Myocyte (in vitro differentiated cells): ENCODE results near the gene NEUROD4. TPM values are rescaled to one million over a fixed set of nuclear protein-coding genes. Genes with fewer than 3 reads are reported as not detected.

Experiments used
- DNase-seq: peaks from one replicate; pipeline ENCODE4 v3.0.0-alpha.2; 2012; ENCODE audit warnings: low read depth
- total RNA-seq: library from RNA; depleted of rRNA; stranded (reverse); fragments of >200 nt; gene quantifications from 2 replicates; pipeline ENCODE4 v1.2.3, GENCODE V29; 2014

Gene NEUROD4
- total RNA-seq, 1 donor from 2014 or later, result not detected

DNA sequence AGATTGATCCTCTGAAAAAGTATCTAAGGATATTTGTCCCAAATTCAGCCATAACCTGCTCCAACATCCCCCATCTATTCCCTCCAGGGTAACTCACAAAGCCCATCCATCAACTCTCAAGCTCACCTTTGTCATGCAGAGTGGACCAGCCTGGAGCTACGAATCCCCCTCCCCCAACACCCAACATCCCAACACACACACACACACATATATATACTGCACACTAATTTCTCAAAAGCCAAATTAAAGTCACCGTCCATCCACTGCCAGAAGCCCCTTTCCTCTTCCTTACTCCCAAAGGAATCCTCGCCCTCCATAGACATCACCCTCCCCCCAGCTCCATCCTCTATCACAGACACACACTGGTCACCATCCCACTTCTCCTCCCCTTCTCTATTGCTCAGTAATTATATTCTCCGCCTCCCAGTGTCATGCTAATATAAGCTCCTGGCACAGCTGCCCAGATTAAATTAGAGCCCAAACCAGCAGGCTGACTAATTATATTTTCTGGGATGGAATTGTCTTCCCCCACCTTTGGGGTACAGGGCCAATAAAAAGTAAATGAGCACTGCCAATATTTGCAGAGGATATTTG lies 21.7 kb upstream of the NEUROD4 start:
- no peak for DNase-seq

GRCh38 chr12:54998958-54999510 lies 20.7 kb upstream of the NEUROD4 start:
- no peak for DNase-seq

DNA sequence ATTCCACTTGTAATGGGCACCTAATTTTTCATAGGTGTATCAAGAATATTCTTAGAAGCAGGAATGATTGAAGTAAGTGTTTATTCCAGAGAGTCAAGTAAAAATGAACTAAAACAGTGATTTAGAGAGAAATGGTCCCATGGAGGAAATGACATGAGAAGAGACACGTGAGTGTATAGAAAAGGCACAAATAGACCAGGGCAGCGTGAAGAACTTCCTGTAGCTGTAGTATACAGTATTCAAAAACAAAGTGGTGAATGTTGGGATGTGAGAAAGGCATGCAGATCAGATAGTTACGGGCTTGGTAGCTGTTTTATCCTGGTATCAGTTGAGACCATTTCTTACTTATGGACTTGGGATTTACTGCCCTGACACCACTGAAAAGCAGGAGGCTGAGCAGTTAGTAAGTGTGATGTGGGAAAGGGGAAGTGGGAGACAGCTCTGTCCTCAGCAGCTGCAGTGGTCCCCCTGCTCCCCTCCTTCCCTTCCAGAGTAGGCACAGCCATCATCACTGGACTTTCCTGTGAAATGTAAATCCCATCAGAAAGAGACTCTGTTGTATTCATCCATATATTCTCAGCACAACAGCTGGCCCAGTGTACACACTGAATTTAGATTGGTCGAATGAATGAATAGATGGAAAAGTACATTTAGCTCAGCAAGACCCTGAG lies 18.4 kb upstream of the NEUROD4 start:
- no peak for DNase-seq

DNA sequence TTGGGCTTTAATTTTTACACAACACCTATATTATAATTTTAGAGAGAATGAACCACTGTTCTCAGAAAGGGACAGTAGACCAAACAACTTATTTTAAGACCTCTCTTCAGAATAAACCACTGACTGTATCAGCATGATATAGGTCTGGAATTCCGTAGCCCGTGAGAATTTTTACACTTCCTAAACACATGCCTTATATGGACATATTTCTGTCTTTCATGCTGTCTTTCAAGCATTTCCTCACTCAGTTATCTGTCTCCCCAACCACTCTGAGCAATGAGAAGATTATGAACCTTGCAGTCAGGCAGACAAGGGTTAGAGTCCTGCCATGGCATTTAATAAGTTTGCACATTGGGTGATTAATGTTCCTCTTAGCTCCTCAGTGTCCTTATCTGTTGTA lies 17.4 kb upstream of the NEUROD4 start:
- DNase-seq, result no peak

DNA sequence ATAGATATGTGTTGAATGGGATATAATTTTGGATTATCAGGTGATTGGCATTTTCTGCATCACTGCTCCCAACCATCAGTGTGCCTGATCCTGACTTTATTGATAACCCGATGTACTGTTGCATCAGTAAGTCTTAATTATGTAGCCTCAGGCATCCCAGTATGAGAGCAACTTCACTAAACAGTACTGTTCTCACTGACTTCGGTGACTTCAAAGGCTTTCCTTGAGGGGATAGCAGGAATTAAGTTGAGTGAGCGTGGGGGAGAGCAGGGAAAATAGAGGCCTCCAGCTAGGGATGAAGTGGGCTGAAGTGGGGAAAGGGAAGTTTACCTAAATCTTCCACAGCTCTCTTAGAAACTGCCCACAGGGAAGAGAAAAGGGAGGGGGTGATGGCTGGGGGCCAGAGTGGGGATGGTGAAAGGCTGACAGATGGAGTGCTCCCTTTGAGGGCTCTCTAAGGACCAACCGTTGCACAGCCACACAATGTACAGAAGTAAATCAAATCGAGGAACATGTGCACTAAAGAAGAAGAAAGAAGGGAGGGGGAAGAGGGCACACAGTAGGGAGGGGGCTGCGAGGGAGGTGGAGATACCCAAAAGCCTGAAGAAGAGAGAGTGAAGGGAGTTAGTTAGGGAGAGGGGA lies 10.7 kb upstream of the NEUROD4 start:
- DNase-seq, result no peak

- no peak for DNase-seq
Measured at GRCh38 chr12:55017416-55017925, 2.3 kb upstream of the NEUROD4 start.

DNA sequence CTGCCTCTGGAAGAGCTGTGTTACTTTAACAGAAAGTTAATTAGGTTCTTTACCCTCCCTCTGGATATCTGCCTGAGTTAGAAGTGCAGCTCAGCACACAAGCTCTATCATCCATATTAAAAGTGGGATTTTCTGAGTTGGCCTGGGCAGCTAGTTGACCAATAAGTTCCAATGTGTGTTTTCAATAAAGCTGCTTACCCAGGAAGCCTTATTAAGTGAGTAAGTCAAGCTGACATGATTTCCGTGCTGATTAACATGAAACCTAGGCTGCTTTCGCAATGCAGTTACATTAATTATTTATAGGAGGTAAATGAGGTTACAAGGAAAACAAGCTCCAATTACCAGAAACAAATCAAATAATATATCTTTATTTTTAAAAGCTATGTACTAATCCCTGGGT lies 4.8 kb downstream of the NEUROD4 start:
- DNase-seq, result no peak

GRCh38 chr12:55025508-55025907 lies 5.7 kb downstream of the NEUROD4 start:
- DNase-seq, result no peak

- DNase-seq, result peak; percentile 1
Measured at GRCh38 chr12:55034218-55034617, 14.4 kb downstream of the NEUROD4 start.

GRCh38 chr12:55036326-55037115 lies 16.7 kb downstream of the NEUROD4 start:
- DNase-seq, result no peak

GRCh38 chr12:55037351-55037987 lies 17.7 kb downstream of the NEUROD4 start:
- peak; percentile 40 for DNase-seq

DNA sequence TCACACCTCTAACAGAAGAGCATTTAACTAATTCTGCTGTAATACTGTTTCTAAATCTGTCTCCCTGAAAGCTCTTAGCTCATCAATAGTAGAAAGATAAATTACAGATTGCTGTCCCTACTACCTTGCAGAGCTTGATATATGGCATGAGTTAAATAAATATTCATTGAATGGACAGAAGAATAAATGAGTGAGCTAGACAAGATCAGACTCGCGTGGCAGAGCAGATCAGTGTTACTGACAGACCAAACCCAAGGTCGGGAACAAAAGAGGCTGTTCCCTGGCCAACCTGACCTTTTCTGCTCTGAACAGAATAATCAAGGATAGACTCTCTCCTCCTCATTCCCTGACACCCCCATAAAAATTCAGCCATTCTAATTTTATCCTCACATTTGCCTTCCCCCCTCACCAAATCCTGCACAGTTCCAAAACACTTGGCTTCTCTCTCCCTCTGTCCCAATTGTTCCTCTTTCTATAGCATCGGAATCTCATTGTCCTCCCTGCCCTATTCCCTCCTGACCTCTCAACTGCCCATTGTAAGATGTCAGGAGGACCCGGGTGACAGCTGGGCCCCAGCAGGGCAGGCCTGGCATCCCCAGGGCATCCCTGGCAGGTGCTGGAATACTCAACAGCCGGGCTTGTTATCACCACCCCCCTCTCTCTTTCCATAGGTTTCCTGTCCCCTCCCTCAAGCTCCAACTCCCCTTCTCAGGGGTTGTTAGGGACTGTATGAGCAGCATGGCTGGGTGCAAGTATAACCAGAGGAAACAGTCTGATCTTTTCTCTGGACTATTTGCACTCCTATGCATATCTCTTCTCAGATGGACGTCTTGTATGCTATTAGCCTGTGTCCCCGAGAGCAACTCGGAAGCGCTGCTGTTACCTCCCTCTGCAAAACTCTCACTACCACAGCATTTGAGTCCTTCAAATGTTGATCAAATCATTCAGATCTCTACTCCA lies 19.9 kb downstream of the NEUROD4 start:
- DNase-seq, result no peak

DNA sequence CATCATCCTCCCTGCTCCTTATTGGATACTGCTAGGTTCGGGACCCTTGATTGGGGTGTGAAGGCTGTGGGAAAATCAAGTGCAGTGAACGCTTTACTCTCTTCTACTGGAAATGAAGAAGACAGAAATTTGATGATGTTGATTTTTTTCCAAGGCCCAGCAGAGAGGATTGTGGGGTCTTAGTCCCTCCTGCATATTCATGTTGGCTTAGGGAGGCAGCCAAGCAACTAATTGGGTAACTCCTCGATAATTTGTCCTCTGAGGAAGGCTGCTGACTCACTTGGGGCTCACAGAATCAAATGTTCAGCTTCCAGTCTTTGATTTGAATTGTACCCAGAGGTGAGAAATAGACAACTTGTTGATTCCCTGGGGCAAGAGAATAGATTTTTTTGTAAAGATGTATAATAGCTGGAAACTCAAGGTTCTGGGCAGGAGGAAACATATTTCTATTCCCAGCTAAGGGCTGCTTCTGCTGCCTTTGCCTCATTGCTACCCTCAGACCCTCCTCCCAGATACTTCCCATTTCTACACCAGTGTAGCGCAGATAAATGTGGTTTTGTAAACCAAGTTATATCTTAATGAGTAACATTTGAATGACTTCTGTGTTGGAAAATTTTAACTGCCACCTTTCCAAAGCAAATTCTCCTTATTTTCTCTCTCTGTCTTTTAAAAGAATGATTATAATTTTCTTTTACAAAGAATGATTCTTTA lies 21.7 kb downstream of the NEUROD4 start:
- DNase-seq, result no peak

- no peak for DNase-seq
Measured at GRCh38 chr12:55043542-55043941, 23.8 kb downstream of the NEUROD4 start.

- no peak for DNase-seq
Measured at GRCh38 chr12:55044135-55044534, 24.4 kb downstream of the NEUROD4 start.

GRCh38 chr12:55049676-55050075 lies 29.9 kb downstream of the NEUROD4 start:
- no peak for DNase-seq

GRCh38 chr12:55051197-55051947 lies 31.6 kb downstream of the NEUROD4 start:
- DNase-seq, result no peak

GRCh38 chr12:55057481-55057880 lies 37.7 kb downstream of the NEUROD4 start:
- DNase-seq, result peak; percentile 14
